ENCODE measurements around the gene GADD45B.
"Not testable (repeated sequence)": the region's sequence is repeated elsewhere in the genome, so short reads cannot be mapped to it uniquely, and the experiment has no call there.

Gene GADD45B

DNA sequence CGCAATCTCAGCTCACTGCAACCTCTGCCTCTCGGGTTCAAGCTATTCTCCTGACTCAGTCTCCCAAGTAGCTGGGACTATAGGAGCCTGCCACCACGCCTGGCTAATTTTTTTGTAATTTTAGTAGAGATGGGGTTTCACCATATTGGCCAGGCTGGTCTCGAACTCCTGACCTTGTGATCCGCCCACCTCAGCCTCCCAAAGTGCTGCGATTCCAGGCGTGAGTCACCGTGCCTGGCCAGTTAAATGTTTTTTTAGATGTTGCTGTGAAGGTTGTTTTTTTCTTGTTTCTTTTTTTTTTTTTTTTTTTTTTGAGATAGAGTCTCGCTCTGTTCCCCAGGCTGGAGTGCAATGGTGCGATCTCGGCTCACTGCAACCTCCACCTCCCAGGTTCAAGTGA is 42.9 kb downstream of the GADD45B start:
- not testable (repeated sequence) for DNase-seq

DNA sequence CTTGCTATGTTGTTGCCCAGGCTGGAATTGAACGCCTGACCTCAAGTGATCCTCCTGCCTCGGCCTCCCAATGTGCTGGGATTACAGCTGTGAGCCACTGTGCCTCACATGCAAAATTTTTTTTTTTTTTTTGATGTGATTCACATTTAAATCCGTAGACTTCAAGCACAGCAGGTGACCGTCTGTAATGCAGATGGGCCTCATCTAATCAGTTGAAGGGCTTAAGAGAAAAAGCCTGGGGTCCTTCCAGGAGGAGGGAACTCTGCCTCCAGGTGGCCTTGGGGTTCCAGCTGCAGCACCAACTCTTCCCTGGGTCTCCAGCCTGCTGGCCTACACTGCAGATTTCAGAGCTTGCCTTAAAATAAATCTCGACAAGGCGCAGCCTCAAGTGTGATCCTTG is 43.6 kb downstream of the GADD45B start:
- no peak for DNase-seq

DNA sequence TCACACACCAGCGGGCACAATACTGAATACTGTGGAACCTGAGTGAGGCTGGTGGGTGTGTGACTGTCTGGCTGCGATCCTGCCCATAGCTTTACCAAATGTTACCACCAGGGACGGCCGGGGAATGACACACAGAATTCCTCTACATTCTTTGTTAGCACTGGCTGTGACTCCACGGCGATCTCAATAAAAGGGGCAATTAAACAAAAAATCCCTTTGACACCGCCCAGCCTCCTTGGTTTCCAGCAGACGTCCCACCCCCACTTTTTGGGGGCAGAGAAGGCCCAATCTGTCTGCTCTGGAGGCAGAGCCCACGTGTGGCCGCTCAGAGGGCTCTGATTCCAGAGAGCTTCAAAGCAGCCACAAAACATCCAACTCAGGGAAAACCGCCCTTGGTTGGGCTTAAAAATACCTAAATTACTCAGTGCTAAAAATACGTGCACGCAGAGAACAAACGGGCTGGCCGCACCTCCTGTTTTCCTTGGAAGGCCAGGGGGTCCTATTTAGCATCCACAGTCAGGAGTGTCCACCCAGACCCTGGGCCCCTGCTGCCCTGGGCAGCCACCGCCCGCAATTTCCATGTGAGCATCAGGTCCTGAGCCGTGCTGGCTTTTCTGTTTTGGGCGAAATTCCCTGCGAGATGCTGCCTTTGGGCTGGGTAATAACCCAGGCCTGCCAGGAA is 47.8 kb downstream of the GADD45B start:
- no peak for DNase-seq

DNA sequence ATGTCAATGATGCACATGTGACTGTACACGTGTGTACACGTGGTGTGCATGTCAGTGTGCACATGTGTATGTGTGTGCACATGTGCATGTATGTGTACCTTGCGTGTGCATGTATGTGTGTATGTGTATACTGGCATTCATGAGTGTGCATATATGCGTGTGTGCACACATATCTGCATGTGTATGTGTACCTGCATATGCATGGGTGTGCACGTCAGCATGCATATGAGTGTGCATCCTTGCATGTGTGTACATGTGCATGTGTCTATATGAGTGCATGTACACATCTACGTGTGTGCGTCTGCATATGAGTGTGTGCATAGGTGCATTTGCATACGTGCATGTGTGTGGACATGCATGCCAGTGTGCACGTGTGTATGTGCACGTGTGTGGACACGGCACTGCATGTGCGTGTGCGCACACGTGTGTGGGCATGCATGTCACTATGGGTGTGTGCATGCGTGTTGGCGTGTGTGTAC is 48.5 kb downstream of the GADD45B start:
- no peak for DNase-seq

DNA sequence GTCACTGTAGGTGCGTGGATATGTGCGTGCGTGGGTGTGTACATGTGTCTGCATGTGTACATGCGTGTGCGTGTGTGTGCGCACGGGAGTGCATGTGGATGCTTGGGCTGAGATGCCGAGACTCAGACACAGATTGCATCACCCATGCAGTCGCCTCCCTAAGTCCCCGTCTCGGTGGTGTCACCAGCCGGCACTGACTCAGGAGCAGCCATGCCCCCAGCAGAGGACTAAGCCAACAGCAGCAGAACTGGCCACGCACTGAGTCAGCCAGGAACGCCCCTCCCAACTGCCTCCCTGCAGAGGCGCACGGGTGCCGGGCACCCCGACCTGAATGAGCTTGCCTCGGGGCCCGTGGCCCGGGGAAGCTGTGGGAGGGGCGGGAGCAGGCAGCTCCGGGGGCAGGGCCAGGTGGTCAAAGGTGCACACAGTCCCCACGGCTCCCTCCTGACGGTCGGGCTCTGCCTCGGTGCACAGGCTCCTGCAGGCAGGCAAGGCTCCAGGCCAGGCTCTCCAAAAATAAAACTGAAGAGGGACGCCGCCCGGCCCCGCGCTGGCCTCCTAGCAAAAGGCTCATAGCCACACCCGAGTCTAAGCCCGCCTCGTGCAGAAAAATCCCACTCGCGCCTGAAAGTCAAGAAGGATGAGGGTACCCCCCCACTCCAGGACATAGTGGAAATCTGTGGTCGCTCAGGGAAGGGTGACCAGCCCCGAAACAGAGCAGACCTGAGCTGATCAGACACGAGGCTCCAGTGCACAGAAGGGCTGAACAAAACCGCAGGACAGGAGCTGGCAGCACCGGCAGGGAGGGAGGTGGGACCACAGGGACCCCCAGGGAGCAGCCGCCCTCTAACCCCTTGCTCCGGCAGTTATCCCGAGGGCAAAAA is 49.2 kb downstream of the GADD45B start:
- DNase-seq = peak; percentile 36

DNA sequence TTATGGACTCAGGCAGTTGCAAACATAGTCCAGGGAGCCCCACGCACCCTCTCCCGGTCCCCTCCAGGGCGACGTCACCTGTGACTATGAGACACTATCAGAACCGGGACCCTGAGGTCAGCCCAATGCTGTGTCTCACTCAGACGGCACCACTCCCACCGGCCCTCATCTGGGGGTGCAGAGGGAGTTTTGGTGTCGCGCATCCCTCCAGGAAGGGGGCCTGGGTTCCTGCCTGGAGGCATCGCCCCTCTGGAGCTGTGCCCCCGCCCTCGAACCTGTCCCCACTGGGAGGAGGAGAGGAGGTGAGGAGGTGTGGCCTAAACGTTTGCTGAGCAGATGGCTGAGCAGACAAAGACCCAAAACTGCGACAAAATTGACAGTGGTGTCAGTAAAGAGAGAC is 51.2 kb downstream of the GADD45B start:
- no peak for DNase-seq

DNA sequence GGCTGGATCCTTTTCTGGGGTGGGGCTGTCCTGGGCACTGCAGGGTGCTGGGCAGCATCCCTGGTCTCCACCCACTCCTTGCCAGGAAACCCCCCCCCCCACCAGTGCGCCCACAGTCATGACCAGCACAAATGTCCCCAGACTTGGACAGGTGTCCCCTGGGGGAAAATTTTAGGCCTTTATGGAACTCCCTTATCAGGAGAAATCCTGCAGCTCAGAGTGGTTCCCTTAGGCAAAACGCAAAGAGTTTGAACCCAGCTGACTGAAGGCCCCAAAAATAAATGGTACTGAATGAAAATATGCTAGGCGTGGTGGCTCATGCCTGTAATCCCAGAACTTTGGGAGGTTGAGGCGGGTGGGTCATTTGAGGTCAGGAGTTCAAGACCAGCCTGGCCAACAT is 51.8 kb downstream of the GADD45B start:
- DNase-seq = no peak

Data from COR-L47 (cell line).